Globus pallidus (tissue), 1 donor: ENCODE measurements around the gene COG8.
"Not testable (repeated sequence)": the region's sequence is repeated elsewhere in the genome, so short reads cannot be mapped to it uniquely, and the experiment has no call there.

Source experiments
- DNase-seq: peaks from one replicate; pipeline ENCODE4 v3.0.0-alpha.2; 2015; ENCODE audit warnings: low spot score

The COG8 gene

GRCh38 chr16:69319381-69319780 is 20.0 kb downstream of the COG8 start:
- DNase-seq = no peak

GRCh38 chr16:69318911-69319289 is 20.5 kb downstream of the COG8 start:
- no peak for DNase-seq

- no peak for DNase-seq
Measured at GRCh38 chr16:69318177-69318910, 21.0 kb downstream of the COG8 start.

- no peak for DNase-seq
Measured at GRCh38 chr16:69316595-69317034, 22.7 kb downstream of the COG8 start.

- DNase-seq = no peak
Measured at GRCh38 chr16:69315486-69316311, 23.7 kb downstream of the COG8 start.

GRCh38 chr16:69314534-69314933 is 24.8 kb downstream of the COG8 start:
- no peak for DNase-seq

GRCh38 chr16:69313469-69313868 is 25.9 kb downstream of the COG8 start:
- no peak for DNase-seq

- no peak for DNase-seq
Measured at GRCh38 chr16:69311533-69312387, 27.6 kb downstream of the COG8 start.

- DNase-seq = peak; percentile 98
Measured at GRCh38 chr16:69310653-69311532, 28.5 kb downstream of the COG8 start, which contains the start of gene VPS4A. TSS of gene VPS4A (plus strand) at chr16:69311350. CDS start at chr16:69311512, 162 bp downstream.

GRCh38 chr16:69309316-69309715 is 30.0 kb downstream of the COG8 start:
- peak; percentile 73 for DNase-seq

GRCh38 chr16:69307856-69308255 is 31.5 kb downstream of the COG8 start:
- DNase-seq = no peak

- no peak for DNase-seq
Measured at GRCh38 chr16:69307091-69307490, 32.3 kb downstream of the COG8 start.

GRCh38 chr16:69306031-69306430 is 33.3 kb downstream of the COG8 start:
- no peak for DNase-seq

GRCh38 chr16:69302301-69302700 is 37.1 kb downstream of the COG8 start:
- no peak for DNase-seq

- DNase-seq = no peak
Measured at GRCh38 chr16:69301861-69302260, 37.5 kb downstream of the COG8 start.

- no peak for DNase-seq
Measured at GRCh38 chr16:69301187-69301586, 38.2 kb downstream of the COG8 start.

GRCh38 chr16:69298261-69298660 is 41.1 kb downstream of the COG8 start:
- no peak for DNase-seq

GRCh38 chr16:69296771-69297170 is 42.6 kb downstream of the COG8 start:
- not testable (repeated sequence) for DNase-seq

- DNase-seq = no peak
Measured at GRCh38 chr16:69294051-69294450, 45.3 kb downstream of the COG8 start.

GRCh38 chr16:69293401-69293800 is 46.0 kb downstream of the COG8 start:
- DNase-seq = no peak

GRCh38 chr16:69291657-69292056 is 47.7 kb downstream of the COG8 start:
- not testable (repeated sequence) for DNase-seq
